ENCODE results near the gene HOGA1.
"Not testable (repeated sequence)": the region's sequence is repeated elsewhere in the genome, so short reads cannot be mapped to it uniquely, and the experiment has no call there.

The HOGA1 gene

DNA sequence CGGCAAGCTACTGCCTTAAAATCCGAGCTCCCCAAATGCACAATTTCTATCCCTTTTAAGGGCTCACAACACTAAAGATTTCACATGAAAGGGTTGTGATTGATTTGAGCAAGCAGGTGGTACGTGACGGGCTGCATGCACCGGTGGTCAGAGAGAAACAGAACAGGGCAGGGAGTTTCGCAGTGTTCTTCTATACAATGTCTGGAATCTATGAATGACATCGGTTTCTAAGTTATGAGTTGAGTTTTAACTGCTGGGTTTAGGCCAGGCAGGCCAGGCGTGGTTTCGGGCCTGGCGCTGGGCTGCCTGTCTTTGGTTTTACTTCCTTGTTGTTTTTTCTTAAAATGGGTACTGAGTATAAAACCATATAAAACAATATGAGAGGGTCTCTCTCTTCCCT lies 28.6 kb upstream of the HOGA1 start:
- DNase-seq: not testable (repeated sequence)

DNA sequence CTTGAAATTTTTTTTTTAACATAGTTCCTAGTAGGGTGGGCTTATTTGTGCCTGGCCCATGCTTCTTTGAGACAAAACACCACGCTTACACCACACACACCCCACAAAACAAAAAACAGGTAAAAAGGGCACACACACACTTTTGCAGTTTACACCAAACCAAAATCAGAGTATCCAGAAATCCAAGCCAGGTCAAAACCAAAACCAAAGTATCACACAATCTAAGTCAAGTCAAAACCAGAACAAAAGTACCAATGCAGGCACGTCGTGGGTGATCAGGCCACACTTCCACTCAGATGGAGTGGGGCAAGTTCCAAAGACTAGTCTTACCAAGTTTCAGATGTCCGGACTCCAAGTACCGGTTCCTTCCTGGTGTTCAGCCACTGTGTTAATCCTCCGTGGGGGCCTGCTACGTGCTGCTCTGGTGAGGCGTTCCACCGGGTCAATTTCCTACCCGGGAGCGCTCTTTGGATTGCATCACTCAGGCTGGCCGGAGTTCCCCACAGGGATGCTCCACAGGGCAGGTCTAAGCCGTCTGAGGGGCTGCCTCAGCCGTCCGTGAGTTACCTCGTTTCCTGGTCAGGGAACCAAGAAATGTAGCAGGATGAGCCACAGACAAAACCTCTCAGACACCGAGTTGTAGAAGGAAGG lies 23.3 kb upstream of the HOGA1 start:
- not testable (repeated sequence) for DNase-seq

DNA sequence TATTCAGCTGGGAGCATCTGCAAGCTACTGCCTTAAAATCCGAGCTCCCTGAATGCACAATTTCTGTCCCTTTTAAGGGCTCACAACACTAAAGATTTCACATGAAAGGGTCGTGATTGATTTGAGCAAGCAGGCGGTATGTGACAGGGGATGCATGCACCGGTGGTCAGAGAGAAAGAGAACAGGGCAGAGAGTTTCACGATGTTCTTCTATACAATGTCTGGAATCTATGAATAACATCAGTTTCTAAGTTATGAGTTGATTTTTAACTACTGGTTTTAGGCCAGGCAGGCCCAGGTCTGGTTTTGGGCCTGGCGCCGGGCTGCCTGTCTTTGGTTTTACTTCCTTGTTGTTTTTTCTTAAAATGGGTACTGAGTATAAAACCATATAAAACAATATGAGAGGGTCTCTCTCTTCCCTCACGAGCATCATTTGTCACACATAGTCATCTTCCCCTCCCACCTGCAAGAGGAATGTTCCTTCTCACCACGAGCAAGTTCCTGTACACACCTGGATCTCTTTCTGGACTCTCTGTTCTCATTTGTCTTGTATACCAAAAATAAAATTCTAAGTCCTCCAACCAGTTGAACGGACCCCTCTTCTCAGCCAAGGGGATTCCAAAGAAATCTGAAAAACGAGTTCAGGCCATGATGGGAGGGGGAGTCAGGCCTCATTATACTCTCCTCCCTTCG lies 22.7 kb upstream of the HOGA1 start:
- DNase-seq: not testable (repeated sequence)

DNA sequence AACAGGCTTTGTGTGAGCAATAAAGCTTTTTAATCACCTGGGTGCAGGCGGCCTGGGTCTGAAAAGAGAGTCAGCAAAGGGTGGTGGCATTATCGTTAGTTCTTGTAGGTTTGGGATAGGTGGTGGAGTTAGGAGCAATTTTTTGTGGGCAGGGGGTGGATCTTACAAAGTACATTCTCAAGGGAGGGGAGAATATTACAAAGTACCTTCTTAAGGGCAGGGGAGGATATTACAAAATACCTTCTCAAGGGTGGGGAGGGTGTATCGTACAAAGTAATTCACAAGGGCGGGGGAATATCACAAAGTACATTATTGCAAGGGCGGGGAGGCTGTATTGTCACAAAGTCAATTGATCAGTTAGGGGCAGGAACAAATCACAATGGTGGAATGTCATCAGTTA lies 21.9 kb upstream of the HOGA1 start:
- not testable (repeated sequence) for DNase-seq

DNA sequence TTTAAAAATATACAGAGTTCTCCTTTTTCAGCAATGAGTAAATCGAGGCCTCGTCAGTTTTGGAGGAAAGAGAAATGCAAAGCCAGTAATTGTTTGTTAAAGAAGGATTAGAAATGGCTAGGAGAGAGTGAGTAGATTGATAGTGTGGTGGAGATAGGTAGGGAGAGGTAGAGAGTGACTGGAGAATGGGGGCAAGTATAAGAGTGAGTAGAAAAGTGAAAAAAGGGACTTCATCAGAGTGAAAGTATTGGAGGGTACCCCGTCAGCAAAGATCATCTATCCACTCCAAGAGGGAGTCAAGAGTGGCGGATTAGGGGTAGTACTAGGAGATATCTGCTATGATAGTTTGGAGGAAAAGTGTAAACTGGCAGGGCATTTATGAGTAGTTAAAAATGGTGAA lies 20.9 kb upstream of the HOGA1 start:
- no peak for DNase-seq

DNA sequence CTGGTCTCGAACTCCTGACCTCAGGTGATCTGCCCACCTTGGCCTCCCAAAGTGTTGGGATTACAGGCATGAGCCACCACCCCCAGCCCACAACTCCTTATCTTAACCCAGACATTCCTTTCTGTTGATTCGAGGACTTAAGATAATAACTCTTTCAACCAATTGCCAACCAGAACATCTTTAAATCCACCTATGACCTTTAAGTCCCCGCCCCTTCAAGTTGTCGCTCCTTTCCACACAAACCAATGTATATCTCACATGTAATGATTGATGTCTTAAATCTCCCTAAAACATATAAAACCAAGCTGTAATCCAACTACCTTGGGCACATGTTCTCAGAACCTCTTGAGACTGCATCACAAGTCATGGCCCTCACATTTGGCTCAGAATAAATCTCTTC lies 19.4 kb upstream of the HOGA1 start:
- no peak for DNase-seq

DNA sequence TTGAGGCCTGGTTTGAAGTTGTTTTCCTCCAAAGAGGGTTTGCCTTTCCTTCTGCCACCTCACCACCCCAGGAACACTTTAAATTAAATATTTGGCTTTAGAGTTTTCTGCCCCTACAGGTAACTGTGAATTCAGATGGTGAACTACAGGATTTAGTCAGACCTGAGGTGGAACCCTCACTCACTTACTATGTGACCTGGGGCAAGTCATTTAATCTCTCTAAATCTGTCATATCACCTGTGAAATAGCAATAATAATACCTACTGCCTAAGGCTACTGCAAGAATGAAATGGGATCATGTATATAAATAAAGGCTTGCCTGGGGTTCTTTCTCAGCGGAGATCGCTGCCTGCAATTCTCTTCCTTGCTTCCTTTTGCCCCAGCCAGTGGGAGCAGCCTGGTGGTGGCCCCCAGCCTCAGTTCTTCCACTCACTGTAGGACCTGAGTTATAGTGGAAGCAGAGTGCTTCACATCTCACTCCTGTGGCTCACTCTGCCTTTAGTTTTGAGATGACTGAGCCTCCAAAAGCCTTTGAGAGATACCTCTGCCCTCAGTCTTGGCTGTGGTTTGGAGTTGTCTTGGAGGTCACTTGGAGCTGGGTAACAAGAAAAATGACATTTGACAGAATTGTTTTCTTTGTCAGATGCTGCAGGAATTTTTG lies 17.7 kb upstream of the HOGA1 start:
- DNase-seq: no peak

DNA sequence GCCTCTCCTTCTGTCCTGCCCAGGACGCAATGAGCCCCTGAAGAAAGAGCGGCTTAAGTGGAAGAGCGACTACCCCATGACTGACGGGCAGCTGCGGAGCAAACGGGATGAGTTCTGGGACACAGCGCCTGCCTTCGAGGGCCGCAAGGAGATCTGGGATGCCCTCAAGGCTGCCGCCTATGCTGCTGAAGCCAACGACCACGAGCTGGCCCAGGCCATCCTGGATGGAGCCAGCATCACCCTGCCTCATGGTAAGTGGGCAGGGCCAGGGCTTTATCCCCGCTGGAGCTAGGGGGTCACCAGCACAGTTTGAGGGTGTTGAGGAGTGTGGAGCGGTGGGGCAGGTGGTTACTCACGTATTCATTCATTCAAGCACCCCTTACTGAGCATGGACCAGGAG lies 16.3 kb upstream of the HOGA1 start:
- DNase-seq: no peak

DNA sequence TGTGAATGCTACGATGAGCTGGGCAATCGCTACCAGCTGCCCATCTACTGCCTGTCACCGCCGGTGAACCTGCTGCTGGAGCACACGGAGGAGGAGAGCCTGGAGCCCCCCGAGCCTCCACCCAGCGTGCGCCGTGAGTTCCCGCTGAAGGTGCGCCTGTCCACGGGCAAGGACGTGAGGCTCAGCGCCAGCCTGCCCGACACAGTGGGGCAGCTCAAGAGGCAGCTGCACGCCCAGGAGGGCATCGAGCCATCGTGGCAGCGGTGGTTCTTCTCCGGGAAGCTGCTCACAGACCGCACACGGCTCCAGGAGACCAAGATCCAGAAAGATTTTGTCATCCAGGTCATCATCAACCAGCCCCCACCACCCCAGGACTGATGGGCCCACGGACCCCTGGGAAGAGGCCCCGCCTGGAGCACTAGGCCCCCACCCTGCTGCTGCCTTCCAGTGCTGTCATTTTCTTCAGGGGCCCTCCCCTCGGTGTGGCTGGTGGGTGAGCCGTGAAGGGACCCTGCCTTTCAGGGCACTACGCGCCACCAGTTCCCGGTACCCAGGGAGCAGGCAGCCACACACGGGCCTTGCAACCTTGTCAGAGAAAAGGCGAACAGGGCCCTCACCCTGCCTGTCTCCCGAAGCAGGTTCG lies 13.9 kb upstream of the HOGA1 start:
- DNase-seq: no peak

DNA sequence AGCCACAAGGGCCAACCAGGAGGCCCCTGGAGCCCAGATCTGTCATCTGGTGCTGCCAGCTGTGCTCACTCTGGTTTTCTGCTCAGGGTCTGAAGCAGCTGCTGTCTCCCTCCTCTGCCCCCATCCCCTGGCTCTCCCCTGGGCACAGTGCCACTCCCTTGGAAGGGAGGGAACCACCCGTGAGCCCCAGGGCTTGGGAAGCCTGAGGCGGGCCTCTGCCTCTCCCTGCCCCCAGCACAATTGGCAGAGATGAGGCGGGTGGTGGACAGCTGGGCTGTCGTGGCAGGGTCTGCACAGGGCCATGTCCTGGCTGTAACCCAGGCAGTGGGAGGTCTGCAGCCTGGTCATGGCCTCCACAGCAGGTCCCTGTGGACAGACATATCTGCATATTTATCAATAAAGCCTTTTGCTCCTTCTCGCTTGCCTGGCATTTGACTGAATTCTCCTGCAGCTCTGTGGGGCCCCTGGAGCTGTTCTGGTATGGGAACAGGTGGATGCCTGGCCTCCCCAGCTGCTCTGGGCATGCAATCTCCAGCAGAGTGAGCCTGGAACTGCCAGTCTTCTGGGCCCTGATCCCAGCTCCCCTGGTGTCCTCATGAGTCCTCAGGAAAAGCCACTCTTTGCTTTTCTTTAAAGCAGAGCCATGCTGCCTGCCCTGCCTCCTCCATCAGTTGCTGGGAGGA lies 13.3 kb upstream of the HOGA1 start:
- DNase-seq: no peak

DNA sequence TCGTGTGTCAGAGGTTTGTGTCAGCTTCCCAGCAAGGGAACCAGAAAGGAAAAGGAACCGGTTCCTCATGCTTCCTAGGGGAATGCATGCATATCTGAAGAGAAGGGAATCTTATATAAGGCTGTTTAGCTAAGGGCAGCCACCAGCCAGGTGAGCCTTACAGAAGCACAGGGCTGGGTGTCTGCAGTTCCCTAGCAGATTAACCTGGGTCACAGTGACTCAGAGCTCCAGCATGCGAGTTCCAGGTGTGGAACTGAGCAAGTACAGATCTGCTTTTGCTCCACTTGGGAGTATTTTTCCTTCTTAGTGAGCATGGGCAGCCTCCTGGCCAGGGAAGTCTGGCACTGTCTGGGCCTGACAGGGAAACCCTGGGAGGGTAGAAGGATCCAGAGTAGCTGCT lies 12.6 kb upstream of the HOGA1 start:
- no peak for DNase-seq

DNA sequence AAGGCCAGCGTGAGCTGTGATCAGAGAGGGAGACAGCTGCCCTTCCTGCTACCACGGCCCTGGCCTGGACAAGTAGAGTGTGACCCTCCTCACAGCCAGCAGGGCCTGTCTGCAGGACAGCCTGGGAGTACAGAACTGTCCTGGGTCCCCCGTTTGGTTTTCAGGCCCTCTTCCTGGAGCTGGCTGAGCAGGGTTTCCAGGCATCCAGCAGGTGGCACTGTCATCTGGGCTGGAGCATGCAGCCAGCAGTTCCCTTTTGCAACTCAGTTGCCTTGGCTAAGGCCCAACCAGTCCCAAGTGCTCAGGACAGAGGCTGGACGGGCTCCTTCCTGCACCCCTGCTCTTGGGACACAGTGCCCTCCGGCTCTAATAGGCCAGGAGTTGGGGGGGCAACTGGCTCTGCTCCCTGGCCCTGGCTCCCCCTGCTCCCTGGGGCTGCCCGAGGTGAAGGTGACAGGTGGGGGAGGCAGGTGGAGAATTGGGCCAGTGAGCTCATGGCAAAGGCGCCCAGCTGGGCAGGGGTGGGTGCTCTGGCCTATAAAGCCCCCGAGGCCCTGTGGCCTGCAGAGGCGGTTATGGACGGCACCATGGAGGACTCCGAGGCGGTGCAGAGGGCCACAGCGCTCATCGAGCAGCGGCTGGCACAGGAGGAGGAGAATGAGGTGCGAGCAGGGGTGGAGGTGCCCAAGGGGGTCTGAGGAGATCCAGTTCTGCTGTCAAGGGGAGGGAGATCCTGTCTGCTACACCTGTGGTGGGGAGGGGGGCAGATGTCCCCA lies 11.8 kb upstream of the HOGA1 start, which contains the start of gene ANKRD2:
Gene ANKRD2, plus strand, starts transcription at position 566 of the 776 bp plus-strand sequence. Its CDS starts 10 bp downstream, at position 576.
- peak; percentile 44 to 53 for DNase-seq

DNA sequence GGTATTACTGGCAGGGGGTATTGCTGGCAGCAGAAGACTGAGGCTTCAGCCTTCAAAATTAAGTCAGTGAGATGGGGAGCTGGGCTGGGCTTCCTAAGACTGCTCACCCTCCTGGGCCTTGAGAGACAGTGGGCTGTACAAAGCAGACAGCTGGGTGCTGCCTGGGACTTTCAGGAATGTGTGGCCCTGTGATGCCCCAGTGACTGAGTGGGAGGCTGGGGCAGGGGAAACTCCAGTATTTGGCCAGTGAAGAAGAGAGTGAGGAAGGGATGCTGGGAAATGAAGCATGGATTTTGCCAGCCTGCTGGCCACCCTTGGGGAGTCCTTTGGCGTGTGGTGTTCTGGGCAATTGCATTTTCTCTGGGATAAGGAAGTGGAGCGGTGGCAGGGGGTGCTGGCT lies 11.2 kb upstream of the HOGA1 start:
- no peak for DNase-seq

DNA sequence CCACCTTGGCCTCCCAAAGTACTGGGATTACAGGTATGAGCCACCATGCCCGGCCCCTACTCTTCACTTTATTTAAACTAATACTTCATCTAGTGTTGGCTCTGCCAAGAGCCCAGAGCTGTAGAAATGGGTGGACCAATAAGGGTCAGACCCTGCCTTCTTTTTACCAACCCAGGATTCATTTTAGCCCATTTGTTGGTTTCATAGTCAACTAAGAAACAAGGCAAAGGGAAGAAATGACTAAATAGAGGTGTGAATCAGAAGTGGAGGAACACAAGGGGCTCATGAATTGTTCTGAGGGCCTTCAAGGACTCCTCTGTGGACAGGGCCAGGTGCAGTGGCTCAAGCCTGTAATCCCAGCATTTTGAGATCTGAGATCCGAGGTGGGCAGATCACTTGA lies 10.5 kb upstream of the HOGA1 start:
- DNase-seq: no peak

DNA sequence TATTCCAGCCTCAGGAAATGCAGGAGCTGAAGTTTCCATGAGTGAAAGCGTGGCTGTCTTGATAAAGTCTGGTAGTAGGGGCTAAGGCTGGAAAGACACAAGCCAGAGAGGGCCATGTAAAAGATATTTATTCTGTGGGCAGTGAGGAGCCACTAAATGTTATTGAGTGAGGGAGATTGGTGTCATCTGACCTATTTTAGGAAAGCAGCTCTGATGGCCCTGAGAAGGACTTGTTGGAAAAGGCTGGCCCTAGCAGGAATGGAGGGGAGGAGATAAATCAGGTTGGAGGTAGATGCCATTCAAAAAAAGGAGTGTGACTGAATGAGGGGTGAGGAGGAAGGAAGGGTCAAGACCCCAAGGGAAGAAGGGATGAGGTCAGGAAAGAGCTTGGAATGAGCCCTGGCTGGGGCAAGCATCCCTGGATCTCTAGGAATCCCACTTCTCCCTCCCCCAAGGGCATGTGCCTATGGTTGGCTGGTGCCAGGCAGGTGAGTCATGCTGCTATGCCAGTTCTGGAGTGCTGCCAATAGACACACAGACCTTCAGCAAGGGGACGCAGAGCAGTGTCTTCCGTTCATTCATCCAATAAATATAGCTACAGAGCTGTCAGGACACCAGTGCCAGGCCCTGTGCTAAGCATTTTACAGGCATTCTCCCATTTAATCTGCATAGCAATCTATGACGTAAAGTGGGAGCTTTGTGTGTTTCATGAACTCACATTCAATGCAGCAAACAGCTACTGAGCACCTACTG lies 9.6 kb upstream of the HOGA1 start:
- DNase-seq: no peak

DNA sequence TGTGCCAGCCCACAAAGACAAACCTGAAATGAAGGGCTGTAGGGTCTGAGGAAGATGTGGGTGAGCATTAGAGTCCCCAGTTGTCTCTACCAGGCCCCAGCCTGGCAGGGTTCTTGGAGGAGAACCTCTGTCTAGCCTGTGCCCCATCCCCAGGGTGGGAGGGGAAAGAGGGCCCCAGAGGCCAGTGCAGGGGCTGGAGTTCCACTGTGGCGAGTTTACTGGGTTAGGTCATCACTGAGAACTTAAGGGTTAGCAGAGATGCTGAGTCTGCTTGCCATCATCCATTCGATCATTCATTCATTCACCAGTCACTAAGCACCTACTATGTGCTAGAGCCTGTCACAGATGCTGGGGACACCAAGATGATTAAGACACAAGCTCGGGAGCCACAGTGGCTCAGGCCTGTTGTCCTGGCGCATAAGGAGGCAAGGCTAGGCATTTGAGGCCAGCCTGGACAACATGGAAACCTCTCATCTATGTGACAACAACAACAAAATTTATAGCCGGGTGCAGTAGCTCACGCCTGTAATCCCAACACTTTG lies 9.0 kb upstream of the HOGA1 start:
- no peak for DNase-seq

DNA sequence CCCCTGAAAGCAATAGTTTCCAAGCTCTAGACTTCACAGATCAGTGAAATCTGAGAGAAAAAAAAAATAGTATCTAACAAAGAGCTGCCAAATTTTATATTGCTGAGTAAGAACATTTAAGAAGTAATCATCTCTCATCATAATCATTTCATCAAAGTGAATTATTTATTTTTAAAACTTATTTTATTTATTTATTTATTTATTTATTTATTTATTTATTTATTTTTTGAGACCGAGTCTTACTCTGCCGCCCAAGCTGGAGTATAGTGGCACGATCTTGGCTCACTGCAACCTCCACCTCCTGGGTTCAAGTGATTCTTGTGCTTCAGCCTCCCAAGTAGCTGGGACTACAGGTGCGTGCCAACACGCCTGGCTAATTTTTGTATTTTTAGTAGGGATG lies 7.7 kb upstream of the HOGA1 start:
- not testable (repeated sequence) for DNase-seq

DNA sequence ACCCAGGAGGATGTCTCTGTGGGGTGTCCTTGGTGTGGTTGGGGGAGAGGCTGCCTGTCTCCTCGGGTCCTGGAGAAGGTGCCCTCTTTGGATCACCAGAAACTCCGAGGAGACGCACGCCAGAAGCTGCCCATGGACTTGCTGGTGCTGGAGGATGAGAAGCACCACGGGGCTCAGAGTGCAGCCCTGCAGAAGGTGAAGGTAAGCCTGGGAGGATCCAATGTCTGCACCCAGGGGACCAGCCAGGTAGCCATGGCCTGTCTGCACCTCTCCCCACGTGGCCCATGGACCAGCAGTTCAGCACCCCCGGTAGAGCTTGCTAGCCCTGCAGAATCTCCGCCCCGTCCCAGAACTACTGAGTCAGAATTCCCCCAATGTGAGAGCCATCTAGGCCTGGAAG lies 6.5 kb upstream of the HOGA1 start:
- no peak for DNase-seq

DNA sequence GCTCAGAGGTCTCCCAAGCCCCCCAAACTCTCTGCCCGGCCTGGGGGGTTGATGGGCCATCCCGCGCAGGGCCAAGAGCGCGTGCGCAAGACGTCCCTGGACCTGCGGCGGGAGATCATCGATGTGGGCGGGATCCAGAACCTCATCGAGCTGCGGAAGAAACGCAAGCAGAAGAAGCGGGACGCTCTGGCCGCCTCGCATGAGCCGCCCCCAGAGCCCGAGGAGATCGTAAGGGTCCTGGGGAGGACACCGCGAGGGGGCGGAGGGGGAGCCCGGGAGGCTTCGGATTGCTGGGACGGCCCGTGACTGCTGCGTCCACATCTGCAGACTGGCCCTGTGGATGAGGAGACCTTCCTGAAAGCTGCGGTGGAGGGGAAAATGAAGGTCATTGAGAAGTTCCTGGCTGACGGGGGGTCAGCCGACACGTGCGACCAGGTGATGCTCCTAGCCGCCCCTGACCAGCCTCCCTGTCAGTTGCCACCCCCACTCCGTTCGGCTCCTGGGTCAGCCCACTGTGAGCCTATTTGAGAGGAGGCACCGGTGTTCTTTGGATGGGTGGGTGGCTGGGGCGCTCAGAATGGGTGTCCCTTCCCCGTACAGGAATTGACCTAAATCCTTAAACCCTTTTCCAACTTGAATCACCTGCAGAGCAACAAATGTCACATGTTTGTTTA lies 5.9 kb upstream of the HOGA1 start:
- no peak for DNase-seq
